ENCODE results near the gene DEK.
"Not testable (repeated sequence)": the region's sequence is repeated elsewhere in the genome, so short reads cannot be mapped to it uniquely, and the experiment has no call there.

- TF ChIP-seq, protein P1, sequence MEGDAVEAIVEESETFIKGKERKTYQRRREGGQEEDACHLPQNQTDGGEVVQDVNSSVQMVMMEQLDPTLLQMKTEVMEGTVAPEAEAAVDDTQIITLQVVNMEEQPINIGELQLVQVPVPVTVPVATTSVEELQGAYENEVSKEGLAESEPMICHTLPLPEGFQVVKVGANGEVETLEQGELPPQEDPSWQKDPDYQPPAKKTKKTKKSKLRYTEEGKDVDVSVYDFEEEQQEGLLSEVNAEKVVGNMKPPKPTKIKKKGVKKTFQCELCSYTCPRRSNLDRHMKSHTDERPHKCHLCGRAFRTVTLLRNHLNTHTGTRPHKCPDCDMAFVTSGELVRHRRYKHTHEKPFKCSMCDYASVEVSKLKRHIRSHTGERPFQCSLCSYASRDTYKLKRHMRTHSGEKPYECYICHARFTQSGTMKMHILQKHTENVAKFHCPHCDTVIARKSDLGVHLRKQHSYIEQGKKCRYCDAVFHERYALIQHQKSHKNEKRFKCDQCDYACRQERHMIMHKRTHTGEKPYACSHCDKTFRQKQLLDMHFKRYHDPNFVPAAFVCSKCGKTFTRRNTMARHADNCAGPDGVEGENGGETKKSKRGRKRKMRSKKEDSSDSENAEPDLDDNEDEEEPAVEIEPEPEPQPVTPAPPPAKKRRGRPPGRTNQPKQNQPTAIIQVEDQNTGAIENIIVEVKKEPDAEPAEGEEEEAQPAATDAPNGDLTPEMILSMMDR (conservative IDR thresholded peaks at IDR 0.05 in 1 of 2, IDR thresholded peaks at IDR 0.05 in 1 of 2; ENCODE audit: extremely low read depth in 1 of 2, insufficient read depth in 1 of 2, low read depth in 1 of 2, low read length in 2 of 2), result not testable (repeated sequence)
- TF ChIP-seq EZH2 (IDR thresholded peaks at IDR 0.05; ENCODE audit: borderline replicate concordance, low read length), result not testable (repeated sequence)
Observed at GRCh38 chr6:18310010-18310409, 45.7 kb upstream of the DEK start.
